NT2/D1 (cell line): ENCODE measurements around the gene ARAF.

Experiments
- DNase-seq: peaks from one replicate; pipeline ENCODE4 v3.0.0-alpha.2; 2011; ENCODE audit warnings: low read depth, low spot score
- H3K27me3 ChIP-seq: 2 replicates; pipeline ENCODE4 v1.6.0; 2011; ENCODE audit warnings: mild to moderate bottlenecking; ENCODE audit not compliant: insufficient read length, insufficient read depth
- H3K36me3 ChIP-seq: 2 replicates; pipeline ENCODE4 v1.6.1; 2011; ENCODE audit warnings: mild to moderate bottlenecking, low read length, mixed read lengths; ENCODE audit not compliant: insufficient read depth, insufficient read length
- H3K4me1 ChIP-seq: 2 replicates; pipeline ENCODE4 v1.5.1; 2011; ENCODE audit not compliant: insufficient read depth, insufficient read length
- H3K4me3 ChIP-seq: 2 replicates; pipeline ENCODE4 v1.5.1; 2011; ENCODE audit warnings: low read depth; ENCODE audit not compliant: insufficient read length
- H3K9ac ChIP-seq: 2 replicates; pipeline ENCODE4 v1.6.0; 2011; ENCODE audit warnings: low read depth; ENCODE audit not compliant: insufficient read length
- H3K9me3 ChIP-seq: 2 replicates; pipeline ENCODE4 v1.5.1; 2011; ENCODE audit warnings: mild to moderate bottlenecking, low read length; ENCODE audit not compliant: insufficient read depth
- SUZ12 ChIP-seq: IDR thresholded peaks from 2 replicates; pipeline ENCODE4 v1.6.1; 2011; ENCODE audit not compliant: insufficient read length, insufficient read depth; ENCODE audit errors: extremely low read depth
- YY1 ChIP-seq: IDR thresholded peaks from 2 replicates; pipeline ENCODE4 v1.6.1; 2011; ENCODE audit not compliant: insufficient read length, insufficient read depth
- ZNF274 ChIP-seq: IDR thresholded peaks from 2 replicates; pipeline ENCODE4 v1.6.1; 2011; ENCODE audit warnings: mild to moderate bottlenecking, low read depth, low read length

Gene ARAF

GRCh38 chrX:47607091-47607490, 46.1 kb downstream of the ARAF start:
- Histone ChIP-seq H3K4me3 (no peak overlapping the region), H3K9ac (no peak overlapping the region), H3K27me3 (no peaks in the 10 kb centered on the region), H3K36me3 (no peaks in the 10 kb centered on the region), H3K4me1 (peaks cover 5% of the 10 kb centered on the region), H3K9me3 (no peaks in the 10 kb centered on the region)
- no peak for TF ChIP-seq SUZ12
- TF ChIP-seq YY1, result no peak
- TF ChIP-seq ZNF274, result no peak
- no peak for DNase-seq

- Histone ChIP-seq H3K9ac (no peak overlapping the region), H3K4me3 (no peak overlapping the region), H3K36me3 (no peaks in the 10 kb centered on the region), H3K9me3 (no peaks in the 10 kb centered on the region), H3K4me1 (peaks cover 5% of the 10 kb centered on the region), H3K27me3 (no peaks in the 10 kb centered on the region)
- TF ChIP-seq ZNF274 (no peak), YY1 (no peak), SUZ12 (no peak)
- DNase-seq, result peak; percentile 50
Measured at GRCh38 chrX:47608130-47608810, 47.3 kb downstream of the ARAF start.

GRCh38 chrX:47610511-47610910, 49.5 kb downstream of the ARAF start:
- H3K9ac ChIP-seq, result no peak overlapping the region
- H3K36me3 ChIP-seq, result no peaks in the 10 kb centered on the region
- no peak for TF ChIP-seq ZNF274
- TF ChIP-seq SUZ12, result no peak
- no peak for TF ChIP-seq YY1
- no peaks in the 10 kb centered on the region for H3K9me3 ChIP-seq
- no peak for DNase-seq
- H3K4me1 ChIP-seq, result peaks cover 5% of the 10 kb centered on the region
- no peaks in the 10 kb centered on the region for H3K27me3 ChIP-seq
- no peak overlapping the region for H3K4me3 ChIP-seq

GRCh38 chrX:47611489-47611888, 50.5 kb downstream of the ARAF start:
- peaks cover 5% of the 10 kb centered on the region for H3K4me1 ChIP-seq
- no peaks in the 10 kb centered on the region for H3K36me3 ChIP-seq
- TF ChIP-seq SUZ12, result no peak
- TF ChIP-seq YY1, result no peak
- TF ChIP-seq ZNF274, result no peak

GRCh38 chrX:47611926-47612325, 50.9 kb downstream of the ARAF start:
- Histone ChIP-seq H3K4me1 (peaks cover 5% of the 10 kb centered on the region), H3K36me3 (no peaks in the 10 kb centered on the region), H3K9me3 (no peaks in the 10 kb centered on the region), H3K27me3 (no peaks in the 10 kb centered on the region), H3K4me3 (no peak overlapping the region), H3K9ac (no peak overlapping the region)
- DNase-seq, result no peak
- TF ChIP-seq ZNF274 (no peak), YY1 (no peak), SUZ12 (no peak)

More at GRCh38 chrX:47611489-47611888, 50.5 kb downstream of the ARAF start:
- Histone ChIP-seq H3K9ac (no peak overlapping the region), H3K27me3 (no peaks in the 10 kb centered on the region), H3K4me3 (no peak overlapping the region), H3K9me3 (no peaks in the 10 kb centered on the region)
- no peak for DNase-seq

GRCh38 chrX:47612418-47612817, 51.4 kb downstream of the ARAF start:
- H3K27me3 ChIP-seq, result no peaks in the 10 kb centered on the region
- no peak for DNase-seq
- no peak overlapping the region for H3K4me3 ChIP-seq
- H3K36me3 ChIP-seq, result no peaks in the 10 kb centered on the region
- no peak for TF ChIP-seq YY1
- H3K9me3 ChIP-seq, result no peaks in the 10 kb centered on the region
- no peak overlapping the region for H3K9ac ChIP-seq
- peaks cover 5% of the 10 kb centered on the region for H3K4me1 ChIP-seq

- Histone ChIP-seq H3K27me3 (peaks cover 6% of the 10 kb centered on the region), H3K9ac (no peak overlapping the region), H3K9me3 (no peaks in the 10 kb centered on the region), H3K36me3 (no peaks in the 10 kb centered on the region), H3K4me1 (peaks cover 5% of the 10 kb centered on the region), H3K4me3 (no peak overlapping the region)
- TF ChIP-seq SUZ12 (no peak), ZNF274 (no peak), YY1 (no peak)
- DNase-seq, result no peak
Measured at GRCh38 chrX:47613082-47613481, 52.1 kb downstream of the ARAF start.
